GM18909 (cell line): ENCODE measurements around the gene MAEA.

Source experiments
- ATAC-seq: cut with Tn5 transposase; IDR thresholded peaks from one replicate; pipeline ENCODE4 v1.9.1; 2021; ENCODE audit warnings: mild to moderate bottlenecking; ENCODE audit not compliant: unreplicated experiment, poor library complexity

MAEA gene

GRCh38 chr4:1289207-1290164 lies at the start of gene MAEA:
MAEA (plus strand) TSS chr4:1289891; CDS start chr4:1289914, 23 bp downstream.
- peak; percentile 93 for ATAC-seq

- no peak for ATAC-seq
Observed at GRCh38 chr4:1239950-1240307, 49.8 kb upstream of the MAEA start.

GRCh38 chr4:1240721-1241465 lies 48.8 kb upstream of the MAEA start:
- ATAC-seq = no peak

GRCh38 chr4:1241466-1241935 lies 48.2 kb upstream of the MAEA start:
- no peak for ATAC-seq

- ATAC-seq = no peak
Observed at GRCh38 chr4:1241936-1242505, 47.7 kb upstream of the MAEA start.

GRCh38 chr4:1242506-1243450 lies 46.9 kb upstream of the MAEA start:
- ATAC-seq = no peak

- no peak for ATAC-seq
Observed at GRCh38 chr4:1243451-1244080, 46.1 kb upstream of the MAEA start.

GRCh38 chr4:1244081-1244977 lies 45.4 kb upstream of the MAEA start:
- no peak for ATAC-seq

GRCh38 chr4:1244978-1245471 lies 44.7 kb upstream of the MAEA start:
- ATAC-seq = no peak

- no peak for ATAC-seq
Observed at GRCh38 chr4:1245481-1246051, 44.1 kb upstream of the MAEA start.

GRCh38 chr4:1246111-1246881 lies 43.4 kb upstream of the MAEA start:
- ATAC-seq = no peak

GRCh38 chr4:1246901-1247863 lies 42.5 kb upstream of the MAEA start:
- no peak for ATAC-seq

- ATAC-seq = peak; percentile 18
Observed at GRCh38 chr4:1247864-1248244, 41.8 kb upstream of the MAEA start.

GRCh38 chr4:1248245-1249147 lies 41.2 kb upstream of the MAEA start, which contains the start of gene CTBP1:
CTBP1 (minus strand) TSS chr4:1249130; CDS start chr4:1241331, 7,799 bp downstream.
- ATAC-seq = peak; percentile 46

GRCh38 chr4:1249148-1249730 lies 40.5 kb upstream of the MAEA start:
- peak; percentile 63 for ATAC-seq
